Panc1 (cell line): ENCODE results near the gene PMF1.

ENCODE experiments used
- CTCF ChIP-seq: fragments of 450-650 bp; IDR thresholded peaks from 2 replicates; pipeline ENCODE4 v1.5.1; 2017; ENCODE audit warnings: mild to moderate bottlenecking
- TCF7L2 ChIP-seq: IDR thresholded peaks from 2 replicates; pipeline ENCODE4 v1.6.1; 2011; ENCODE audit warnings: mild to moderate bottlenecking, low read depth, low read length, inconsistent platforms

- TF ChIP-seq CTCF (no peak), TCF7L2 (no peak)
These were observed 29.1 kb downstream of the PMF1 start, which contains the start of gene BGLAP for GRCh38 chr1:156241926-156242325.
